ENCODE results near the gene ZNF326. TPM values are rescaled to one million over a fixed set of nuclear protein-coding genes. Genes with fewer than 3 reads are reported as not detected.

ZNF326 gene
- total and polyA plus RNA-seq, 2 of the 8 experiments (the other 6 are each of a cell fraction or from before 2014, with no cell fraction given) = 12.2 to 30.6 TPM

- TF ChIP-seq CHD7 (IDR thresholded peaks at IDR 0.05; ENCODE audit: insufficient replicate concordance, low read length) = no peak
- TF ChIP-seq HDAC2 (IDR thresholded peaks at IDR 0.05; ENCODE audit: borderline replicate concordance in 1 of 2, low read depth in 2 of 2, low read length in 2 of 2) = no peak
- no peak for TF ChIP-seq SP1 (IDR thresholded peaks at IDR 0.05; ENCODE audit: low read depth, low read length)
- TF ChIP-seq SUZ12 (IDR thresholded peaks at IDR 0.05; ENCODE audit: low read length) = no peak
- TF ChIP-seq RBBP5 (IDR thresholded peaks at IDR 0.05; ENCODE audit: borderline replicate concordance, low read depth, low read length) = no peak
- TF ChIP-seq USF2 (IDR thresholded peaks at IDR 0.05; ENCODE audit: low read length) = no peak
- no peak for TF ChIP-seq RAD21 (IDR thresholded peaks at IDR 0.05 in 1 of 2, conservative IDR thresholded peaks at IDR 0.05 in 1 of 2; ENCODE audit: low read depth in 2 of 2, low read length in 2 of 2)
- TF ChIP-seq ATF3 (IDR thresholded peaks at IDR 0.05; ENCODE audit: insufficient read depth, low read depth, low read length) = no peak
- TF ChIP-seq TAF1 (IDR thresholded peaks at IDR 0.05; ENCODE audit: low read depth, low read length) = no peak
Measured at GRCh38 chr1:90074970-90075391, 80.1 kb downstream of the ZNF326 start (continued).

Data from H1 (cell line).